GM13976 (cell line): Measurements from ENCODE around the gene C1QTNF1.

Experiments used
- DNase-seq: peaks from one replicate; pipeline ENCODE4 v3.0.0; 2012; ENCODE audit warnings: low spot score
- in situ Hi-C: fragments of 300-500 bp; cut with MboI; formaldehyde crosslinking; loops from one replicate; pipeline ENCODE4 v1.12.0; 2022; ENCODE audit warnings: low sequenced_read_pairs, mixed read lengths, inconsistent platforms; ENCODE audit not compliant: unreplicated experiment
- TF ChIP-seq, protein P1 (sequence below): IDR thresholded peaks from 2 replicates; pipeline ENCODE4 v1.5.1; 2012; ENCODE audit warnings: borderline replicate concordance, mild to moderate bottlenecking; ENCODE audit not compliant: insufficient read depth; ENCODE audit errors: extremely low read depth, missing control alignments, control extremely low read depth

The C1QTNF1 gene

DNA sequence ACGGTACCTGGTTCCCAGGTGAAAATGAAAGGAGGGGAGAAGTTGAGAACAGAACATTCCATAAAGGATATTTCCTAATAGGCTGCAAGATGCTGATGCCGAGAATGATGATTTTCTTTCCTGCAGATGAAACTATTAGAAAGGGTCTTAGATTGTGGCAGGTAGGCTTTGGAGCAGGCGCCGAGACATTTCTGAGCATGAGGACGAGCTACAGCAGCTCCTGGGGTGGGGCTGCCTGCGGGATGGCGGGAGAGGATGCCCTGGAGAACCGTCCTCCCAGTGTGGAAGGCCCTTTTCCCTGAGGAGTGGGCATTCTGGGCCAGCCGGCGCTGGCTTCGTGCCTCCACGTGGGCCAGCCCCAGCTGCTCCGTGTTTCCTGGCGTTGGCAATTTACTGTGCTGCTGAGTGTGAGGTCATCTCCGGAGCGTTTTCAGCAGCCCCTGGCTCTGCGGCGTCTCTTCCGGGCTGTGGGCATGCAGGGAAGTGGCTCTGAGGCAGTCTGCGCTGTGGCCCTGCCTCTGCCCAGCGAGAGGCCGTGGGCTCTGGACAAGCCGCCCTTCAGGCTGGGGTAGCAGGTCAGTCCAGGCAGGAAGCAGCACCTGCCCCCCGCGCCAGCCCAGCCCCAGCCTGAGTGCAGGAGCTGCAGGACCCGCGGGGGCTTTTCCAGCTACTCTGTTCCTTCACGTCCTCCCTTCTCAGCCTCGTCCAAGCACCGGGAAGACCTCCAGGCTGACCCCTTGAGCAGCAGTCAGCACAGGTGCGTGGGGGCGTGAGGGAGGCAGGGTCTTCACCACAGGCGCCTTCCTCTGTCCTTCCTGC lies 62.8 kb downstream of the C1QTNF1 start:
- DNase-seq = no peak
- in situ Hi-C loops = loop anchor here (10.0 kb wide), 1 partner anchor 308 kb away; no protein-coding TSS in a partner anchor
- TF ChIP-seq, protein P1, sequence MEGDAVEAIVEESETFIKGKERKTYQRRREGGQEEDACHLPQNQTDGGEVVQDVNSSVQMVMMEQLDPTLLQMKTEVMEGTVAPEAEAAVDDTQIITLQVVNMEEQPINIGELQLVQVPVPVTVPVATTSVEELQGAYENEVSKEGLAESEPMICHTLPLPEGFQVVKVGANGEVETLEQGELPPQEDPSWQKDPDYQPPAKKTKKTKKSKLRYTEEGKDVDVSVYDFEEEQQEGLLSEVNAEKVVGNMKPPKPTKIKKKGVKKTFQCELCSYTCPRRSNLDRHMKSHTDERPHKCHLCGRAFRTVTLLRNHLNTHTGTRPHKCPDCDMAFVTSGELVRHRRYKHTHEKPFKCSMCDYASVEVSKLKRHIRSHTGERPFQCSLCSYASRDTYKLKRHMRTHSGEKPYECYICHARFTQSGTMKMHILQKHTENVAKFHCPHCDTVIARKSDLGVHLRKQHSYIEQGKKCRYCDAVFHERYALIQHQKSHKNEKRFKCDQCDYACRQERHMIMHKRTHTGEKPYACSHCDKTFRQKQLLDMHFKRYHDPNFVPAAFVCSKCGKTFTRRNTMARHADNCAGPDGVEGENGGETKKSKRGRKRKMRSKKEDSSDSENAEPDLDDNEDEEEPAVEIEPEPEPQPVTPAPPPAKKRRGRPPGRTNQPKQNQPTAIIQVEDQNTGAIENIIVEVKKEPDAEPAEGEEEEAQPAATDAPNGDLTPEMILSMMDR = no peak

DNA sequence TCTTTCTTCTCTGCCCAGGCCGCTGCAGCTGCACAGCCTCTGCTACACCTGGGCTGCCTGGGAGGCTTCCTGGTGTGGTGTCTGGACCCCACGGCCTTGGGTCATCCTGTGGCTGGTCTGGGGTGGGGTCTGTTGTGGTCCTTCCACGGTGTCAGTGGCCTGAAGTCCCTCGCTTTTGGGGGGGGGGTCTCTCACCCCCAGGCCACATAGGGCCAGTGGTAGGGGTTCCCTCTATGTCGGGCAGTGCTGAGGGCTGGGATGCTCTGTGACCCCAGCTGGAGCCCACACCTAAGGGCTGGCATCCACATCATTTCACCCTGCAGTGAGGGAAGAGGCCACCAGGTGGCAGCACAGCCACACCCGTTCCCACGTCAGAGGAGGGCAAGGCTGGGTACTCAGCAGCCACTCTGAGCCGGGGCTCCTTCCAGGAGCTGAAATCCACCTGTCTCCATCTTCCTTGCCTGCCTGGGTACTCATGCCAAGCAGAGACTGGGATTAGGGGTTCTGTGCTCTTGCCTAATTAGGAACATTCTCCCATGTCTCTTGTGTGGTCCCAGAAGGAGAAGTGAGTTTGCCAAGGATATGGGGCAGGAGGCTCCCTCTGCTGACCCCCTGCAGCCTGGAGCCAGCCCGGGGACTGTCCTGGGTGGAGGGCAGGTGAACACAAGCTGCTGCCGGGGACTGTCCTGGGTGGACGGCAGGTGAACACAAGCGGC lies 63.6 kb downstream of the C1QTNF1 start:
- in situ Hi-C loops = loop anchor here (10.0 kb wide), 1 partner anchor 307 kb away; no protein-coding TSS in a partner anchor
- TF ChIP-seq, protein P1 = peak; percentile 94
- DNase-seq = peak; percentile 91

DNA sequence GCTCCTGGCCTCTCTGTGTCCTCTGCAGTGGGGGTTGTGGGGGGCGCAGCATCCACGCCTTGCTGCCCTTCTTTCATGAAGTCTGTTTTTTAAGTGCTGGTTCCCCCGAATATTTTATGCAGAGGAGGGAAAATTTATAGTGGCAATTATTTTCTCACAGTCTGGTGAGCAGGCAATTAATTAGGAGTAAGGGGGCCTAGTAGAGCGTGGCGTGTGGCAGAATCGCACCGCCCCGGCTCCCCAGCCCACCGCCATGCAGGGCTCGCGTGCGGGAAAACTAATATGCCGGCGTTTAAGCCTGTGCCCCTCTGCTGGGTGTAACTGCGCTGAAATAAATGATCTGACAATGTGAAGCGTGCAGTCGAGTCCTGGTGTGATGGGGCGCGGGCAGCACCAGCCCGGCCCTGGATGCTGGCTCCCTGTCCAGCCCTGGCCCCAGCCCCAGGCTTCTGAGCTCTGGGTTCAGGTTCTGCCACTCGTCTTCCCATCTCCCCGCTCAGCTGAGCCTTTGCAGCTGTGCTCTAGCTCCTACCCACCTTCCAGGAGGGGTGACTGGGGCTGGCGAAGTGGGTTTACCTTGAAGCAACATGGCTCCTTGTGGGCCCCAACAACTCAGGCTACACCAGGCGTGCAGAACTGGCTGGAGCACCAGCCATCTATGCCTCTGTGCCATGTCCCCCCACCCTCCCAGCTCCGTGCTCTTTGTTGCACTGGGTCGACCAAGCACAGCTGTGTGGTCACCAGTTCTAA lies 64.5 kb downstream of the C1QTNF1 start:
- in situ Hi-C loops = loop anchor here (10.0 kb wide), 1 partner anchor 306 kb away; no protein-coding TSS in a partner anchor
- TF ChIP-seq, protein P1 = no peak
- DNase-seq = no peak

DNA sequence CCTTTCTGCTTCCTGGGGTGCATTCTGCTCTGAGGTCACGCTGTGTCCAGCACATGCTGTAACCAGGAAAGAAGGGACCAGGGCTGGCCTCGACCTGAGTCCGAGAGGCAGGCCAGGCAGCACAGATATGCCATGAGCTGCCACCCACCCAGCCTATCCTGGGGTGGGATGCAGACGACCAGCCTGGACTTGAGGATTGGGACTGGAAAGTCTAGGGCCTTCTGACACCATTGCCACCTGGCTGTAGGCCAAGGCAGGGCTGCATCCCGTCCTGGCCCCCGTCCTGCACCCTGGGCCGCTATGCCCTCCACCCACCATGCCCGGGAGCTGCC lies 65.0 kb downstream of the C1QTNF1 start:
- in situ Hi-C loops = loop anchor here (10.0 kb wide), 1 partner anchor 306 kb away; no protein-coding TSS in a partner anchor
- no peak for DNase-seq
- TF ChIP-seq, protein P1 = no peak

DNA sequence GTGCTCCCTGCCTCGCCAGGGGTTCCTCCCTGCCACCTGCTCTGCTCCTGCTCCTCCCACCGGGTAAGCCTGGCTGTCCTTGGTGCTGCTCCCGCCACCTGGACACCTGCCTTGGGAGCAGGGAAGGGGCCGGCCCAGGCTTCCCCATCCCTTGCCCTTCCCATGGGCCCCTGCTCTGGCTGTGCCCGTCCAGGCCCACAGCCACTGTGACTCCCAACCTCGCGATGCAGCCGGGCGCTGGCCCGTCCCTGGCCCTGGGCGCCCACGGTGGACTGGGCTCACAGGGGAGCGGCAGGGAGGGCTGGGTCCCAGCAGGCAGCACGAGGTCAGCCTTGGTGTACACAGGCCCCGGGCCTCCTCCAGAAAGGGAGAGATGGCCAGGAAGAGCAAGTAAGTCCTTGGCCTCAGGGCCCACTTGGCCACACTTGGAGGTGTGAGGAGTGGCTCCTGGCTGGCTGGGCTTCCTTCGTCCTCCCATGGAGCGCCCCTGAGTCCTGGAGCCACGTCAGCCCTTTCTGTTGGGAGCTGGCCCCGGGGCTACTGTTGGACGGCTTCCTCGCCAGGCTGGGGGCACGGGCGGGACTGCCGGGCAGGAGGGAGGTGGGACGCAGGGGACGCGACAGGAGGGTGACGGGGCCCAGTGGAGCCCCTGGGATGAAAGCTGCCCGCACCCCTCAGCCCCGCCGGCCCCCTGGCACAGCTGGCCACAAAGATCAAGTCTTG lies 65.9 kb downstream of the C1QTNF1 start:
- in situ Hi-C loops = loop anchor here (10.0 kb wide), 1 partner anchor 305 kb away; no protein-coding TSS in a partner anchor
- TF ChIP-seq, protein P1 = no peak
- no peak for DNase-seq

DNA sequence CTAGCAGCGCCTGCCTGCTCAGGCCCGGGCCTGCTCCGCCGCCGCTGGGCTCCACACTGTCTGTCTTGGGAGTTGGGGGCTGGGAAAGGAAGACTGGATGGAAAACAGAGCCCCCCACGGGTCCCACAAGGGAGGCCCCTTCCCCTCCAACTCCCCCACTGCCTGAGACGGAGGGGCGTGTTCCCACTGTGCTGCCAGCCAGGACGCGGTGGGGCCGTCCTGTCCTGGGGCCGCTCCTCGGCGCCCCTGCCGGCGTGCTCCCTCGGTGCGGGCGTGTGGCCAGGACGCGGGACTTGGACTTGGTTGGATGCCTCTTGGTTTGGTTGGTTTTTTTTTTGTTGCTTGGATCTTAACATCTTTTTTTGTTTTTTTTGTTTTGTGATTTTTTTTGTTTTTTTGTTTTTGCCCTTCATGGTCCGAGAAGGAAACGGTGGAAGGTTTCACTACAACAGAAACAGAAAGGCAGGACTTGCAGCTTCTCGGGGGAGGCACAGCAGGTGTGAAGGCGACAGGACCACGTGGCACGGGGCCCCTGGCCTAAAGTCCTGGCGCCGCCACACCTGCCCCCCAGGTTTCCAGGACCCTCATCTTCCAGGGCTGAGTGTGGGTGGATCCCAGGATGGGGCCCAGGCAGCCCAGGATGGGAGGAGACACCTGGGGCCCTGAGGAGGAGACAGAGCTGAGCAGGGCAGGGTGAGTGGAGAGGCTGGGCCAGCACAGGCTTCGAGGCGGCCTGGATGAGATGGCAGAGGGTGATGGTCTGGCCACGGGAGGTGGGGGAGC lies 66.7 kb downstream of the C1QTNF1 start:
- TF ChIP-seq, protein P1 = no peak
- in situ Hi-C loops = no loop called here
- no peak for DNase-seq
